Mucosa of rectum (tissue), 2 donors: ENCODE data around the gene NF1.

Experiments
- H3K27ac ChIP-seq, 2 donors: one replicate each; pipeline ENCODE4 v1.7.0; 2013; ENCODE audit warnings: inconsistent platforms in 2 of 2, low read depth in 2 of 2, low read length in 2 of 2
- H3K27me3 ChIP-seq, 2 donors: one replicate each; pipeline ENCODE4 v1.7.0; 2013; ENCODE audit warnings: low read length in 2 of 2; ENCODE audit not compliant: control insufficient read depth in 2 of 2, insufficient read depth in 2 of 2
- H3K36me3 ChIP-seq, 2 donors: one replicate each; pipeline ENCODE4 v1.7.0; 2013; ENCODE audit warnings: low read length in 2 of 2; ENCODE audit not compliant: control insufficient read depth in 2 of 2, insufficient read depth in 2 of 2
- H3K4me1 ChIP-seq, 2 donors: one replicate each; pipeline ENCODE4 v1.7.0; 2013; ENCODE audit warnings: low read length in 2 of 2, mild to moderate bottlenecking in 1 of 2; ENCODE audit not compliant: control insufficient read depth in 2 of 2, insufficient read depth in 2 of 2
- H3K4me3 ChIP-seq, 2 donors: one replicate each; pipeline ENCODE4 v1.7.0; 2013; ENCODE audit warnings: low read length in 2 of 2
- H3K9ac ChIP-seq, 2 donors: one replicate each; pipeline ENCODE4 v1.7.0; 2013; ENCODE audit warnings: low read length in 2 of 2, low read depth in 1 of 2, mild to moderate bottlenecking in 1 of 2
- H3K9me3 ChIP-seq, 2 donors: one replicate each; pipeline ENCODE4 v1.7.0; 2013; ENCODE audit warnings: low read length in 2 of 2; ENCODE audit not compliant: control insufficient read depth in 2 of 2
- donor health status: healthy.
- donor health status: Normal muscosa, but diverticular disease.

NF1 gene

GRCh38 chr17:31248986-31249834, 154.4 kb downstream of the NF1 start:
- Histone ChIP-seq H3K9ac (no peak overlapping the region), H3K27ac (no peak overlapping the region), H3K4me3 (no peak overlapping the region), H3K27me3 (no peaks in the 10 kb centered on the region), H3K9me3 (no peaks in the 10 kb centered on the region), H3K4me1 (no peaks in the 10 kb centered on the region), H3K36me3 (peaks cover 7 to 16% of the 10 kb centered on the region in 2 donors)

GRCh38 chr17:31249835-31250141, 155.0 kb downstream of the NF1 start:
- Histone ChIP-seq H3K4me3 (no peak overlapping the region), H3K36me3 (peaks cover 4 to 11% of the 10 kb centered on the region in 2 donors), H3K9ac (no peak overlapping the region), H3K9me3 (no peaks in the 10 kb centered on the region), H3K27ac (no peak overlapping the region), H3K27me3 (no peaks in the 10 kb centered on the region), H3K4me1 (no peaks in the 10 kb centered on the region)

- no peak overlapping the region for H3K4me3 ChIP-seq
- H3K9me3 ChIP-seq, result no peaks in the 10 kb centered on the region
- H3K4me1 ChIP-seq, result no peaks in the 10 kb centered on the region
- no peak overlapping the region for H3K9ac ChIP-seq
- no peaks in the 10 kb centered on the region for H3K27me3 ChIP-seq
- H3K36me3 ChIP-seq, result peaks cover under 1 to 7% of the 10 kb centered on the region in 2 donors
- no peak overlapping the region for H3K27ac ChIP-seq
Observed at GRCh38 chr17:31250229-31250628, 155.5 kb downstream of the NF1 start.

GRCh38 chr17:31251105-31251969, 156.6 kb downstream of the NF1 start:
- Histone ChIP-seq H3K36me3 (peaks cover 0 to 6% of the 10 kb centered on the region in 2 donors), H3K9me3 (no peaks in the 10 kb centered on the region), H3K4me3 (no peak overlapping the region), H3K27ac (no peak overlapping the region), H3K9ac (no peak overlapping the region), H3K4me1 (no peaks in the 10 kb centered on the region), H3K27me3 (no peaks in the 10 kb centered on the region)

- Histone ChIP-seq H3K36me3 (peaks cover 0 to 8% of the 10 kb centered on the region in 2 donors), H3K9ac (no peak overlapping the region), H3K4me3 (no peak overlapping the region), H3K27me3 (no peaks in the 10 kb centered on the region), H3K27ac (no peak overlapping the region), H3K9me3 (no peaks in the 10 kb centered on the region), H3K4me1 (no peaks in the 10 kb centered on the region)
Observed at GRCh38 chr17:31251970-31252328, 157.2 kb downstream of the NF1 start.

- Histone ChIP-seq H3K27ac (no peak overlapping the region), H3K4me3 (no peak overlapping the region), H3K9me3 (no peaks in the 10 kb centered on the region), H3K27me3 (no peaks in the 10 kb centered on the region), H3K4me1 (no peaks in the 10 kb centered on the region), H3K36me3 (peaks cover 0 to 8% of the 10 kb centered on the region in 2 donors), H3K9ac (no peak overlapping the region)
Observed at GRCh38 chr17:31252741-31253140, 158.0 kb downstream of the NF1 start.

- Histone ChIP-seq H3K27me3 (no peaks in the 10 kb centered on the region), H3K4me1 (no peaks in the 10 kb centered on the region), H3K36me3 (peaks cover 0 to 7% of the 10 kb centered on the region in 2 donors), H3K9me3 (no peaks in the 10 kb centered on the region), H3K27ac (no peak overlapping the region), H3K4me3 (no peak overlapping the region), H3K9ac (no peak overlapping the region)
Observed at GRCh38 chr17:31254654-31255053, 159.9 kb downstream of the NF1 start.

- no peaks in the 10 kb centered on the region for H3K27me3 ChIP-seq
- no peaks in the 10 kb centered on the region for H3K4me1 ChIP-seq
- no peaks in the 10 kb centered on the region for H3K9me3 ChIP-seq
- no peak overlapping the region for H3K27ac ChIP-seq
- H3K9ac ChIP-seq, result no peak overlapping the region
- no peak overlapping the region for H3K4me3 ChIP-seq
- H3K36me3 ChIP-seq, result peaks cover 5 to 18% of the 10 kb centered on the region in 2 donors
Observed at GRCh38 chr17:31256936-31257335, 162.2 kb downstream of the NF1 start.

- Histone ChIP-seq H3K9ac (no peak overlapping the region), H3K4me1 (no peaks in the 10 kb centered on the region), H3K36me3 (peaks cover 9 to 19% of the 10 kb centered on the region in 2 donors), H3K27ac (no peak overlapping the region), H3K9me3 (no peaks in the 10 kb centered on the region), H3K27me3 (no peaks in the 10 kb centered on the region), H3K4me3 (no peak overlapping the region)
Observed at GRCh38 chr17:31260151-31260550, 165.4 kb downstream of the NF1 start.

GRCh38 chr17:31261601-31262000, 166.8 kb downstream of the NF1 start:
- no peaks in the 10 kb centered on the region for H3K4me1 ChIP-seq
- H3K36me3 ChIP-seq, result peaks cover 16 to 21% of the 10 kb centered on the region in 2 donors
- H3K27me3 ChIP-seq, result no peaks in the 10 kb centered on the region
- H3K27ac ChIP-seq, result no peak overlapping the region
- H3K9me3 ChIP-seq, result no peaks in the 10 kb centered on the region
- no peak overlapping the region for H3K4me3 ChIP-seq
- no peak overlapping the region for H3K9ac ChIP-seq
